SK-N-SH treated with all-trans-retinoic acid at 6 μM for 48 hours (cell line): ENCODE results near the gene PCP4.

ENCODE experiments used
- ATAC-seq: fragments of 200-7000 bp; cut with Tn5 transposase; 3 replicates; pipeline ENCODE4 v1.9.1; 2020; ENCODE audit warnings: mild to moderate bottlenecking, moderate library complexity
- ARNTL ChIP-seq: fragments of 450-650 bp; formaldehyde crosslinking; IDR thresholded peaks from 2 replicates; pipeline ENCODE4 v1.5.0; 2020; ENCODE audit warnings: low read depth, mild to moderate bottlenecking, moderate library complexity, borderline replicate concordance
- BACH2 ChIP-seq: fragments of 250-450 bp; sonication (Bioruptor Pico); IDR thresholded peaks from 2 replicates; pipeline ENCODE4 v1.9.0; 2021; ENCODE audit warnings: mild to moderate bottlenecking, borderline replicate concordance
- CREB5 ChIP-seq: fragments of 250-450 bp; sonication (Bioruptor Pico); IDR thresholded peaks from 2 replicates; pipeline ENCODE4 v1.5.1; 2020; ENCODE audit warnings: low read depth, mild to moderate bottlenecking, moderate library complexity
- CSDC2 ChIP-seq: fragments of 250-450 bp; sonication (Bioruptor Pico); IDR thresholded peaks from 2 replicates; pipeline ENCODE4 v1.5.0; 2020; ENCODE audit warnings: mild to moderate bottlenecking, moderate library complexity
- CSRNP3 ChIP-seq: fragments of 250-450 bp; sonication (Bioruptor Pico); IDR thresholded peaks from 2 replicates; pipeline ENCODE4 v1.5.1; 2021; ENCODE audit warnings: mild to moderate bottlenecking, moderate library complexity
- GLIS3 ChIP-seq: fragments of 250-450 bp; sonication (Bioruptor Pico); IDR thresholded peaks from 2 replicates; pipeline ENCODE4 v1.5.0; 2020; ENCODE audit warnings: mild to moderate bottlenecking, moderate library complexity
- ISL1 ChIP-seq: fragments of 250-450 bp; sonication (Bioruptor Pico); IDR thresholded peaks from 2 replicates; pipeline ENCODE4 v2.1.2; 2022; ENCODE audit warnings: mild to moderate bottlenecking, moderate library complexity
- OSR1 ChIP-seq: fragments of 250-450 bp; sonication (Bioruptor Pico); IDR thresholded peaks from 2 replicates; pipeline ENCODE4 v1.8.0; 2022; ENCODE audit warnings: moderate library complexity, mild to moderate bottlenecking, inconsistent platforms
- PATZ1 ChIP-seq: fragments of 250-450 bp; sonication (Bioruptor Pico); IDR thresholded peaks from 2 replicates; pipeline ENCODE4 v1.8.0; 2020; ENCODE audit warnings: mild to moderate bottlenecking, moderate library complexity, borderline replicate concordance
- POU6F1 ChIP-seq: fragments of 250-450 bp; sonication (Bioruptor Pico); IDR thresholded peaks from 2 replicates; pipeline ENCODE4 v1.8.0; 2021; ENCODE audit warnings: low read depth, mild to moderate bottlenecking, moderate library complexity, borderline replicate concordance
- PPARA ChIP-seq: fragments of 250-450 bp; sonication (Bioruptor Pico); IDR thresholded peaks from 2 replicates; pipeline ENCODE4 v1.5.0; 2020; ENCODE audit warnings: mild to moderate bottlenecking, borderline replicate concordance
- RARB ChIP-seq: fragments of 250-450 bp; sonication (Bioruptor Pico); IDR thresholded peaks from 2 replicates; pipeline ENCODE4 v1.8.0; 2021; ENCODE audit warnings: mild to moderate bottlenecking, moderate library complexity
- SNAI2 ChIP-seq: fragments of 250-450 bp; sonication (Bioruptor Pico); IDR thresholded peaks from 2 replicates; pipeline ENCODE4 v1.5.0; 2020; ENCODE audit warnings: mild to moderate bottlenecking, moderate library complexity
- TOX ChIP-seq: fragments of 250-450 bp; sonication (Bioruptor Pico); IDR thresholded peaks from 2 replicates; pipeline ENCODE4 v1.8.0; 2021; ENCODE audit warnings: mild to moderate bottlenecking, moderate library complexity, borderline replicate concordance
- TSHZ2 ChIP-seq: fragments of 250-450 bp; sonication (Bioruptor Pico); IDR thresholded peaks from 2 replicates; pipeline ENCODE4 v1.5.0; 2020; ENCODE audit warnings: mild to moderate bottlenecking, moderate library complexity
- ZC3H10 ChIP-seq: fragments of 250-450 bp; sonication (Bioruptor Pico); IDR thresholded peaks from 2 replicates; pipeline ENCODE4 v1.5.1; 2021; ENCODE audit warnings: mild to moderate bottlenecking, moderate library complexity
- ZFP3 ChIP-seq: fragments of 250-450 bp; sonication (Bioruptor Pico); IDR thresholded peaks from 2 replicates; pipeline ENCODE4 v1.5.0; 2020; ENCODE audit warnings: mild to moderate bottlenecking, moderate library complexity
- ZFP30 ChIP-seq: fragments of 450-650 bp; formaldehyde crosslinking; IDR thresholded peaks from 2 replicates; pipeline ENCODE4 v1.5.0; 2022; ENCODE audit warnings: mild to moderate bottlenecking, moderate library complexity
- ZNF565 ChIP-seq: fragments of 450-650 bp; formaldehyde crosslinking; conservative IDR thresholded peaks from 2 replicates; pipeline ENCODE4 v1.5.0; 2020; ENCODE audit warnings: low read depth, mild to moderate bottlenecking, moderate library complexity
- ZNF70 ChIP-seq: fragments of 450-650 bp; formaldehyde crosslinking; IDR thresholded peaks from 2 replicates; pipeline ENCODE4 v1.5.0; 2020; ENCODE audit warnings: mild to moderate bottlenecking, moderate library complexity
- ZNF8 ChIP-seq: fragments of 450-650 bp; formaldehyde crosslinking; IDR thresholded peaks from 2 replicates; pipeline ENCODE4 v1.5.0; 2020; ENCODE audit warnings: mild to moderate bottlenecking, moderate library complexity

PCP4 gene

GRCh38 chr21:39932335-39932734 lies 65.1 kb downstream of the PCP4 start (continued):
- TF ChIP-seq CSRNP3 (no peak), PPARA (CRISPR knock-in tag) (no peak), ZFP3 (CRISPR knock-in tag) (no peak)
- TF ChIP-seq, all 23 proteins: peak for 0

GRCh38 chr21:39934895-39935294 lies 67.7 kb downstream of the PCP4 start:
- TF ChIP-seq GLIS3 (CRISPR knock-in tag) (no peak), SNAI2 (CRISPR knock-in tag) (no peak), ZFP30 (CRISPR knock-in tag) (no peak), PPARA (CRISPR knock-in tag) (no peak), BACH2 (CRISPR knock-in tag) (no peak), TSHZ2 (no peak), OSR1 (no peak), PATZ1 (CRISPR knock-in tag) (no peak), CSDC2 (CRISPR knock-in tag) (no peak), ZNF70 (CRISPR knock-in tag) (no peak)
- ATAC-seq = no peak

- ATAC-seq = no peak
- TF ChIP-seq ZNF565 (CRISPR knock-in tag) (no peak), ISL1 (CRISPR knock-in tag) (no peak)
These were observed 68.5 kb downstream of the PCP4 start for GRCh38 chr21:39935716-39936115.

GRCh38 chr21:39938086-39938625 lies 70.9 kb downstream of the PCP4 start:
- TF ChIP-seq ZC3H10 (CRISPR knock-in tag) (no peak), TOX (no peak), ZNF8 (CRISPR knock-in tag) (no peak), GLIS3 (CRISPR knock-in tag) (no peak), SNAI2 (CRISPR knock-in tag) (no peak), ZFP30 (CRISPR knock-in tag) (no peak), ARNTL (CRISPR knock-in tag) (no peak), ZNF70 (CRISPR knock-in tag) (no peak), TSHZ2 (no peak)
- ATAC-seq = no peak

GRCh38 chr21:39946199-39946598 lies 79.0 kb downstream of the PCP4 start:
- ATAC-seq = no peak
- TF ChIP-seq GLIS3 (CRISPR knock-in tag) (no peak), RARB (no peak), PATZ1 (CRISPR knock-in tag) (no peak), POU6F1 (CRISPR knock-in tag) (no peak), ZNF8 (CRISPR knock-in tag) (no peak), BACH2 (CRISPR knock-in tag) (no peak), ZFP3 (CRISPR knock-in tag) (no peak), CREB5 (no peak)
